IPS DF 6.9 (cell line): ENCODE results near the gene CACNA1C.

Experiments used
- DNase-seq: peaks from one replicate; pipeline ENCODE4 v3.0.0-alpha.2; 2013; ENCODE audit warnings: low read depth, low spot score
- H3K27ac ChIP-seq: one replicate; pipeline ENCODE4 v1.5.1; 2013; ENCODE audit warnings: low read length, control low read depth
- H3K27me3 ChIP-seq: 2 replicates; pipeline ENCODE4 v1.6.1; 2013; ENCODE audit warnings: mild to moderate bottlenecking, low read length; ENCODE audit not compliant: control insufficient read depth, insufficient read depth
- H3K36me3 ChIP-seq: 2 replicates; pipeline ENCODE4 v1.6.1; 2013; ENCODE audit warnings: low read length; ENCODE audit not compliant: control insufficient read depth, insufficient read depth
- H3K4me1 ChIP-seq: 2 replicates; pipeline ENCODE4 v1.6.1; 2013; ENCODE audit warnings: low read length; ENCODE audit not compliant: control insufficient read depth, insufficient read depth
- H3K4me3 ChIP-seq: 2 replicates; pipeline ENCODE4 v1.5.1; 2013; ENCODE audit warnings: mild to moderate bottlenecking, low read length
- H3K9me3 ChIP-seq: 2 replicates; pipeline ENCODE4 v1.6.1; 2013; ENCODE audit warnings: low read length, inconsistent platforms; ENCODE audit not compliant: control insufficient read depth, insufficient read depth
- WGBS: extraction: QIAGEN DNeasy Blood & Tissue Kit; methylation state at CpG from one replicate; pipeline ENCODE4 v1.1.7; 2013; ENCODE audit warnings: mixed read lengths, missing lambda C conversion rate; ENCODE audit not compliant: insufficient read length, insufficient coverage; 5-methylcytosine and 5-hydroxymethylcytosine counted together

CACNA1C gene

GRCh38 chr12:2052826-2053678 lies at the start of gene CACNA1C:
Gene CACNA1C (plus strand): TSS chr12:2052987. CDS start chr12:2053563, 576 bp downstream.
- Histone ChIP-seq H3K27ac (no peak within 1 kb of the TSS), H3K27me3 (peaks cover 29% of the 10 kb centered on the region), H3K4me1 (peaks cover 1% of the 10 kb centered on the region; the same call in 1 of the 2 replicates), H3K4me3 (peak within 1 kb of the TSS; percentile 45; the same call in 1 of the 2 replicates), H3K9me3 (no peaks in the 10 kb centered on the region), H3K36me3 (no peaks in the 10 kb centered on the region; the same call in 1 of the 2 replicates)
- WGBS, result no CpG with 5 or more reads among the region's 90 CpGs
- no peak for DNase-seq

GRCh38 chr12:2003676-2004112 lies 49.1 kb upstream of the CACNA1C start:
- H3K9me3 ChIP-seq, result no peaks in the 10 kb centered on the region
- no peak overlapping the region for H3K27ac ChIP-seq
- H3K36me3 ChIP-seq, result no peaks in the 10 kb centered on the region
- no peaks in the 10 kb centered on the region for H3K27me3 ChIP-seq
- H3K4me3 ChIP-seq, result peak overlapping the region; percentile 83; the same call in 1 of the 2 replicates
- H3K4me1 ChIP-seq, result no peaks in the 10 kb centered on the region
- no peak for DNase-seq
- no CpG with 5 or more reads among the region's 13 CpGs for WGBS

DNA sequence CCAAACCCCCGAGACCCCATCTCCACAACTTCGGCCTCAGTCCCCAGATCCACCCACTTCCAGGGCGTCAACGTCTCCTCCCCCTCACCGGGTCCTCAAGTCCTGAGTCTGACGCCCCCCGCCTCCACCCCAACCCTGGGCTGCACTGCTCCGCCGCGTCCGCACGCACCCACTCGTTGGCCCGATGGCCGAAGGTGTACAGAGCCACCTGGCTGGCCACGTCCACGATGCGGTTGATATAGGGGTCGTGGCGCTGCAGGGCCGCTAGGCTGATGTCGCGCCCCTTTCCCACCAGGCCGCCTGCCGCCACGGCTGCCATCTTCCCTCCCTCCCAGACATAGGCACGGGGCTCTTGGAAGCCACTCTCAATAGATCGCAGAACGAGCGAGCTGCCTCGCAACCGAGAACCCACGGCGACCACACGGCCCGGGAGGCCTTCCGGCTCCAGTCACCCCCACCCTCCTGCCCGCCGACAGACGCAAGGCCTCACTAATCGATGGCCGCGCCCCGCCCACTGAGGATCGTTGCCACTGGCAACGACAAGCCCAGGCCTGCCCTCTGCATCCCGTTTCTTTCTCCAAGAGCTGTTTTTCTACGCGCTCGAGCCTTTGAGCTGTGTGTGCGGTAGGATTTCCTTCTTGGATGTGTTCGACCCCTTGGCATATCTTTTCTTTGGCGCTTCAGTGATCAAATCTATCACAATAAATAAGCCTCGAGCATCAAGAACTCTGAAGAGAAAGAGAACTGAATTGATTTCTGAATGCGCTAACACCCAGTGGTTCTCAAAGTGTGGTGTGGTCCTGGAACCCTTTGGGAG lies 48.5 kb upstream of the CACNA1C start, which contains the start of gene DCP1B:
Gene DCP1B, minus strand, starts transcription at position 345 of the 817 bp plus-strand sequence. Its CDS starts 26 bp downstream, at position 319.
- no CpG with 5 or more reads among the region's 55 CpGs for WGBS
- Histone ChIP-seq H3K4me1 (no peaks in the 10 kb centered on the region), H3K27ac (no peak within 1 kb of the TSS), H3K9me3 (no peaks in the 10 kb centered on the region), H3K36me3 (no peaks in the 10 kb centered on the region), H3K4me3 (peak within 1 kb of the TSS; percentile 83), H3K27me3 (no peaks in the 10 kb centered on the region)
- DNase-seq, result peak; percentile 88

GRCh38 chr12:2008677-2009076 lies 44.1 kb upstream of the CACNA1C start:
- Histone ChIP-seq H3K4me3 (no peak overlapping the region), H3K27ac (no peak overlapping the region), H3K9me3 (no peaks in the 10 kb centered on the region), H3K4me1 (no peaks in the 10 kb centered on the region), H3K36me3 (no peaks in the 10 kb centered on the region), H3K27me3 (no peaks in the 10 kb centered on the region)
- no peak for DNase-seq
- WGBS, result no CpG with 5 or more reads among the region's 5 CpGs

GRCh38 chr12:2009623-2010022 lies 43.2 kb upstream of the CACNA1C start:
- Histone ChIP-seq H3K27me3 (no peaks in the 10 kb centered on the region), H3K4me1 (no peaks in the 10 kb centered on the region), H3K9me3 (no peaks in the 10 kb centered on the region), H3K4me3 (no peak overlapping the region), H3K27ac (no peak overlapping the region), H3K36me3 (no peaks in the 10 kb centered on the region)
- DNase-seq, result no peak
- no CpG with 5 or more reads among the region's 1 CpG for WGBS

GRCh38 chr12:2011643-2012607 lies 40.9 kb upstream of the CACNA1C start:
- WGBS, result no CpG with 5 or more reads among the region's 7 CpGs
- no peak for DNase-seq
- Histone ChIP-seq H3K27me3 (no peaks in the 10 kb centered on the region), H3K36me3 (no peaks in the 10 kb centered on the region), H3K4me1 (no peaks in the 10 kb centered on the region), H3K4me3 (no peak overlapping the region), H3K27ac (no peak overlapping the region), H3K9me3 (no peaks in the 10 kb centered on the region)

- Histone ChIP-seq H3K36me3 (no peaks in the 10 kb centered on the region), H3K4me1 (no peaks in the 10 kb centered on the region), H3K27ac (no peak overlapping the region), H3K9me3 (no peaks in the 10 kb centered on the region), H3K4me3 (no peak overlapping the region), H3K27me3 (no peaks in the 10 kb centered on the region)
- WGBS, result no CpG with 5 or more reads among the region's 3 CpGs
- DNase-seq, result no peak
These were observed 39.7 kb upstream of the CACNA1C start for GRCh38 chr12:2013086-2013485.

- H3K27me3 ChIP-seq, result no peaks in the 10 kb centered on the region
- H3K36me3 ChIP-seq, result no peaks in the 10 kb centered on the region
- no peak overlapping the region for H3K4me3 ChIP-seq
- WGBS, result no CpG with 5 or more reads among the region's 4 CpGs
- no peak overlapping the region for H3K27ac ChIP-seq
- no peaks in the 10 kb centered on the region for H3K4me1 ChIP-seq
- no peak for DNase-seq
- no peaks in the 10 kb centered on the region for H3K9me3 ChIP-seq
These were observed 39.1 kb upstream of the CACNA1C start for GRCh38 chr12:2013527-2014223.

GRCh38 chr12:2014231-2014630 lies 38.6 kb upstream of the CACNA1C start:
- WGBS, result no CpG with 5 or more reads among the region's 4 CpGs
- H3K4me1 ChIP-seq, result no peaks in the 10 kb centered on the region
- H3K27ac ChIP-seq, result no peak overlapping the region
- no peak for DNase-seq
- H3K36me3 ChIP-seq, result no peaks in the 10 kb centered on the region
- H3K9me3 ChIP-seq, result no peaks in the 10 kb centered on the region
- no peak overlapping the region for H3K4me3 ChIP-seq
- H3K27me3 ChIP-seq, result no peaks in the 10 kb centered on the region
